SH-SY5Y (cell line): ENCODE measurements around the gene AVPR1B.

Experiments used
- GATA2 ChIP-seq: IDR thresholded peaks from 2 replicates; pipeline ENCODE4 v1.6.1; 2011; ENCODE audit warnings: mild to moderate bottlenecking, low read depth, low read length
- GATA3 ChIP-seq: IDR thresholded peaks from 2 replicates; pipeline ENCODE4 v1.6.1; 2011; ENCODE audit warnings: low read depth, mild to moderate bottlenecking, low read length, moderate library complexity

The AVPR1B gene, protein sequence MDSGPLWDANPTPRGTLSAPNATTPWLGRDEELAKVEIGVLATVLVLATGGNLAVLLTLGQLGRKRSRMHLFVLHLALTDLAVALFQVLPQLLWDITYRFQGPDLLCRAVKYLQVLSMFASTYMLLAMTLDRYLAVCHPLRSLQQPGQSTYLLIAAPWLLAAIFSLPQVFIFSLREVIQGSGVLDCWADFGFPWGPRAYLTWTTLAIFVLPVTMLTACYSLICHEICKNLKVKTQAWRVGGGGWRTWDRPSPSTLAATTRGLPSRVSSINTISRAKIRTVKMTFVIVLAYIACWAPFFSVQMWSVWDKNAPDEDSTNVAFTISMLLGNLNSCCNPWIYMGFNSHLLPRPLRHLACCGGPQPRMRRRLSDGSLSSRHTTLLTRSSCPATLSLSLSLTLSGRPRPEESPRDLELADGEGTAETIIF

DNA sequence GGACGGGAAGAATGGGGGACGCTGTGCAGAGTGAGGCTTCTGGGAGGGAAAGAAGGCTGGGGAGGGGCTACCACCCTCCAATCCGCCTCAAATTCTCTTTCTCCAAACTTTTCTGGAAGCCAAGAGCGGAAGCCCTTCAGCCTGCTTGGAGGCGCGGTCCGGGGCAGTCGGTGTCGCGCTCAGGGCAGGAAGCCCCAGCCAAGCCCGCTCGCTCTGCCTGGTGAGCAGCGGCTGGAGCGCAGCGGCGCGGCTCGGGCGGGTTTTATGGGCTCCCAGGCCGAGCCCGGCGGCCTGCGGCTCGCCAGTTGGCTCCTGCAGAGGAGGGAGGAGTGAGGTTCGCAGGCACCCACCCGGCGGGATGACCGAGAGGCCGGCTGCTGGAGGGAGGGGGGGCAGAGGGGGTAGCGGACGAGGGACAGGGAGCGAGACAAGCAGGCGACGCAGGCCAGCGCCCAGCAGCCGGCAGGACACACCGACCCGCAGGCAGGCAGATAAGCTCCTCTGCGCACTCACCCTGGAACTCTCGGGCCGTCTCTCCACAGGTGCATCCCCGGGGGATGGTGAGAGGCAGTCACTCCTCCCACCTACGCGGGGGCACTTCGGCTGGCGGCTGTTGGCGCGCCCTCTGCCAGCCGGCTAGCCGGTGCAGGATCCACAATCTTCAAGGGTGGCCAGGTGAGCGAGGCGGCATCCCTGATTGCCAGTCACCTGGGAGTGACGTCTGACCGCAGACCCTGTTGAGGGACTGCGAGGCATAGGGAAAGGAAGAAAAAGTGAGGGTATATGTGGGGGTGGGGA is at the start of gene AVPR1B:
TSS of gene AVPR1B (minus strand) at position 238 of the 798 bp plus-strand sequence. CDS start 498 bp downstream, outside the sequence.
- TF ChIP-seq GATA2 (0 out of 2 replicates have a peak, but pooled peaks have one; percentile 16), GATA3 (no peak)

GRCh38 chr1:206145771-206146290 is 28.6 kb upstream of the AVPR1B start:
- TF ChIP-seq GATA2, result no peak
- TF ChIP-seq GATA3, result no peak

DNA sequence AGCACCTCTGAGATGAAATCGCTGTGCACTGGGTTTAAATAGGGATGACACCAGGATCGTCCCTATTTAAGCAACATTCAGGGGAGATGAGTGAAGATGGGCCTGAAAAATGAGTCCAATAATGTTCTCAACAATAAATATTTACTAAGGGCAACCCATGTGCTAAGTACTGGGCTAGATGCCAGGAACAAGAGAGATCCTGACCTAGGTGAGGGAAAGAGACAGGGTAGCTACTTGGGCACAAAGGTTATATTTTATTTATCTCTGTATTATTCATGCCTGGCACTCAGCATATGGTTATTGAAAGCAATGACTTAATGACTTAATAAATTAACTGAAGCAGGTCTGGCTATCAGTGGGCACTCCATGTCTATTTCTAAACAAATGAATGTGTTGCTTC is 27.4 kb upstream of the AVPR1B start:
- no peak for TF ChIP-seq GATA3
- no peak for TF ChIP-seq GATA2

DNA sequence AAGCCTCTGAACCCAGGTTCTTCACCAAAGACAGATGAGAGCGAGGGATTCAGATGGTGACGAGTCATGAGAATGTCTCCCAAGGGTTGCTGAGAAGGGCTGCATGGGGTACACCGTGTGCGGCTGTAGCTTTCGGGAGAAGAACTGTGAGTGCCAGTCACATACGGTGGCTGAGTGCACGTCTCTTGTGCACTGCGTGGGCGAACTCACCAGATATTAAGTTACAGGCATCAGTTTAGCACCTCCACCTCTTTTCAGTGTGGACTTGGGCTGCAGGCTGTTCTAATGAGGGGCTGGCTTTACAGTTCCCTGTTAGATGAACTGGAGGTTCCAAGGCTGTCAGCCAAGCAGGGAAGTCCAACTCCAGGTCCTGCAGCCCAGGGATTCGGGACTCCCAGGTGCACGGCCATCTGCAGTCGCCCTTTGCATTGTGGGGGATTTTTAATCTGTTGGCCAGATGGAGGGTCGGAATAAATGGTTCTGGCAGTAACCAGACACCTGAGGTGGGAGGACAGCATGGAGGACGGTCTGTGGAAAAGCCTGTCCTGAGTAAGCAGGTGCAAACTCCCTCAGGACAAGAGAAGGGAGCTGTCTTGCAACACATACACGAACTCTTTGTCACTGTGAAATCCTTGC is 26.5 kb upstream of the AVPR1B start:
- TF ChIP-seq GATA2, result no peak
- TF ChIP-seq GATA3, result no peak

DNA sequence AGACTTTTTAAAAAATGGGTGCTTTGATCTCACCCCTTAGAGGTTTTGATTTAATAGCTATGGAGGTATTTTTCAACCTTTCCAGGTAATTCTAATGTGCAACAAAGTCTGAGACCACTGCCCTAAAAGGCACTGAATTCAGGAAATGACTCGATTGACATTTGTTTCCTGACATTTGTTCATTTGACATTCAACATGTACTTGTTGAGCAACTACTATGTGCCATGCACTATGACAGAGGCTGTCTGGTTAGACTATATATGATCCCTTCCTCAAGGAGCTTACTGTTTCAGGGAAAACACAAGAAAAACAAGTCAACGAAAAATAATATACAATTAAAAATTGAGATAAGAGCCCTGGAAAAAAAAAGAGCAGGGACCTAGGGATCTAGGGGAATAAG is 25.6 kb upstream of the AVPR1B start:
- no peak for TF ChIP-seq GATA2
- no peak for TF ChIP-seq GATA3

GRCh38 chr1:206142011-206142410 is 24.8 kb upstream of the AVPR1B start:
- TF ChIP-seq GATA3 (no peak), GATA2 (no peak)

- TF ChIP-seq GATA2 (no peak), GATA3 (no peak)
Measured at GRCh38 chr1:206136241-206136640, 19.1 kb upstream of the AVPR1B start.

DNA sequence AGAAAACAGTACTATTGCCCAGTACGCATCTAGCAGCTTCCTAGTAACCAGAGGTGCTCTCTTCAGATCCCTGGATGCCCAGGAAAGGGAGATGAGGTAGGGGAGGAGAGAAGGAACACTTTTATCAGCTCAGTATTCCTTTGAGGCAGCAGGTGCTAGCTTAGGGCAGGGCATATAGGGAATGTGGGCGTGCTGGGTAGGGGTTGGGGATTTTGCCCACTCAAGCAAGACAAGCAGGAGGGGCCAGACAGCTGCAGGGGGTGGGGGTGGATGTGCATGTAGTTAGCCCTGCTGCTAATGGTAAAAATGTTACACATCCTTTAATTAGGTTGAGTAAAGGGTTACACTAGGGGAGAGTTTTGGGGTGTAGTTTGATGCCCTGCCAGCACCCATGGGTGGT is 18.1 kb upstream of the AVPR1B start:
- no peak for TF ChIP-seq GATA2

DNA sequence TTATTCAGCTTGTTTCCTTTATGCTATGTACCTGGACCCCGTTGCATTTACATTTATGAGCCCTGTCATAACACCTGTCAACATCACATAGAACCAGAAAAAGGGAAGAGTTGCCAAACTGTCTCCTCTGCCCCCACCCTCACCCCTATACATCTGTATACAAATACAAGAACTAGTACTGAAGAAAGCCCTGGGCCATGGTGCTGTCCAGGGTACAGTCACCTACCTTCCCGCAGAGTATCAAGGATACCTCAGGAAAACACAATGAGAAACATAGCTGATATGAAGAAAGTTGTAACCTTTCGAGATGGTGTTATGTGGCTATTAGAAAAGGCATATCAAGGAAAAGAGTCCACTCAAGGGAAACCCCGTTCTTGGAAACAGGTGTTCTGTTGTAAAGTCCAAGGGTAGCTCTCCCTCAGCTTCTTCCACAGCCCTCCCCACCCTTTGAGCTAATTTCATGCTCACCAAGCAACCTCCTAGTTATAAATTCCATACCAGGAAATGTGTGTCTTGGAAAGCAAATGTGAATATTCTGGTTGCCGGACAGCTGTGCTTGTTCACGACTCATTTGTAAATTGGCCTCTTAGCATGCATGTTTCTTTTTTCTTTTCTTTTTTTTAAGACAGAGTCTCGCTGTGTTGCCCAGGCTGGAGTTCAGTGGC is 16.7 kb upstream of the AVPR1B start:
- TF ChIP-seq GATA3, result no peak
- no peak for TF ChIP-seq GATA2

DNA sequence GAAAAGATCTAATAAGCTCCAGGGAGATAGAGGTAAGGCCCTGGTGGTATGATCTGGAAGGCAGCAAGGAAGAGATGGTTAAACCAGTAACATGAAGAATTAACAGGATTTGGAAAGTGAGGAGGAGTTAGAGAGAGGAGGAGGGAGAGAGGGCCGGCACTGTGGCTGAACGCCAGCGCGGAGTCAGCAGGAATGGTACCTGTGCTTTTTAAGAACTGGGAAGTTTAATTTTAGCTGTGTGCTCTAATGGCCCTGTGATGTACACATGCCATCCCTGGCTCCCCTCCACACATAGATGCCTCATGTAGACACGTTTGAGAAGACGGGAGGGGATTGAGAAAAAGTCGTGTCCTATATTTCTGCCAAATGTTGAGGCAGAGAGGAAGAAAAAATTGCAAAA is 13.8 kb upstream of the AVPR1B start:
- TF ChIP-seq GATA3 (no peak), GATA2 (no peak)

DNA sequence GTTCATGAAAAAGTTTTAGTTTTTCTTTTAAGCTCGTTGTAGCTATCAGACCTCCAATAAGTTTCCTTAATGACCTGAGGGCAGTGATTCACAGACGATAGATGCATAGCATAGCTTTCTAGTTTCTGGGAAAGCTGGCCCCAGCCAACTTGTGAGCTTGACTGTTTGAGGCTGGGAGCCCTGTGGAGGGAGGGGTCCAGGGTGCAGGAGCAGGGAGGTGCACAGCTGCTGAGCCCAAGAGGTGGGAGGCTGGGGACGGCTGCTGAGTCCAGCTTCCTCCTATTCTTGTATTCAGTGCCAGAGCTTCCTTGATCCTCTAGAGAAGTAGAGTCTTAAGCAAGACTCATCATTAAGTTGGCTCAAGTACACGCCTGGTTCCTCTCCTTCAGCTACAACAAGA is 11.0 kb upstream of the AVPR1B start:
- TF ChIP-seq GATA2, result no peak
- TF ChIP-seq GATA3, result no peak

DNA sequence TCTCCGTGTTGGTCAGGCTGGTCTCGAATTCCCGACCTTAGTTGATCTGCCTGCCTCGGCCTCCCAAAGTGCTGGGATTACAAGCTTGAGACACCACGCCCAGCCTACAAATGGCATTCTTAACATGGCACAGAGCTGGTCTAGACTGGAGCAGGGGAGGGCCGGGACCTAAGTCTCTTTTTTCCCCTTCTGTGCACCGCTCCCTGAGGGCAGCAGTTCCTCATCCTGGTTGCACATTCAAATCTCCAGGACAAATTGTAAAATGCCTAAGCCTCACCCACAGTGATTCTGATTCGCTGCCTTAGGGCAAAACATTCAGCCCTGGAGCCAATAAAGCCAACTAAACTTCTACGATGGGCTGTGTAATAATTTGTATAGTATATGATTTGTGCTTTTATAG is 10.1 kb upstream of the AVPR1B start:
- TF ChIP-seq GATA3, result no peak

DNA sequence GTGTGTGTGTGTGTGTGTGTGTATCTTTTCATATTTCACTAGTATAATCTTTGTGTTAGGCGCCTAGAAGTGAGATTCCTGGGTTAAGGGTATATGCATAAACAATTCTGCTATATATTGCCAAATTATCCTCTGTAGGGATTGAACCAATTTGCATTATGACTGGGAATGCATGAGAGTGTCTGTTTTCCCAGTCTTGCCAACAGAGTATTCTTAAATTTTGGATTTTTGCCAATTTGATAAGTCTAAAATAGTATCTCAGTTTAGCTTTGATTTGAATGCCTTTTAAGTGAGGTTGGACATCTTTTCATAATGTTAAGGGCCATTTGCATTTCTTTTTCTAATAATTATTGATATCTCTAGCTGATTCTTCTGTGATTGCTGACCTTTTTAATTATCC is 8.2 kb upstream of the AVPR1B start:
- TF ChIP-seq GATA3 (no peak), GATA2 (no peak)

- no peak for TF ChIP-seq GATA3
- TF ChIP-seq GATA2, result no peak
Measured at GRCh38 chr1:206122686-206123085, 5.5 kb upstream of the AVPR1B start.

DNA sequence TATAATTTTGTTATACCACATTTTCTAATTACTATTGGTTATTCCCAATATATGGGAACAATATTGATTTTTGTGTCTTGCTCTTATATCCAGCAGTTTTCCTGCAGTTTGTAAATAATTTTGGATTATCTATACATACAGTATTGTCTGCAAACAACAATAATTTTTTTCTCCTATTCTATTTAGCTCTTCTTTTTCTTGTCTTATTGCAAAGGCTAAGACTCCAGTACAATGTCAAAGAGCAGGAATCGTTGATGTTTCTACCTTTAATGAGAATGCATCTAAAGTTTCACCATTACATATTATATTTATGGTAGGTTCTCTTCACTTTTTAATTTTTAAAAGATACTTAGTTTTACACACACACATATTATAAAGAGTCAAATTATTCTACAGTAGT is 4.1 kb upstream of the AVPR1B start:
- TF ChIP-seq GATA3, result no peak
- no peak for TF ChIP-seq GATA2

DNA sequence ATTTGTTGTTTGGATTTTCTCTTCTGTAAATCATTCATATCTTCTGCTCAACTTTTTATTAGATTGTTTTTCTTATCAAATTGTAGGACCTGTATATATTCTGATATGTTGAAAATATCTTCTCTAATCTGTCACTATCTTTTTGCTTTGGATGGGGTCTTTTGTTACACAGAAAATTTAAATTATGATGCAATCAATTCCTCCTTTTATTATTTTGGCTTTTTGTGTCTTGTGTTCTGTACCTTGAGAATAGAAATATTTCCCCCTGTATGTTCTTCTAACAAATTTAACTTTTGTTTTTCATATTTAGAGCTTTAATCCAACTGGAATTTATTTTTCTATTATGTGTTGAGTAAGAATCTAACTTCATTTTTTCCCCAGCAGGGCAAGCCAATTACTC is 3.2 kb upstream of the AVPR1B start:
- TF ChIP-seq GATA3 (no peak), GATA2 (no peak)
